Spleen (tissue), 11 donors: ENCODE results near the gene BAZ1B. TPM values are rescaled to one million over a fixed set of nuclear protein-coding genes. Genes with fewer than 3 reads are reported as not detected.
"Not testable (repeated sequence)": the region's sequence is repeated elsewhere in the genome, so short reads cannot be mapped to it uniquely, and the experiment has no call there.

Source experiments
- DNase-seq: peaks from one replicate; pipeline ENCODE4 v3.0.0-alpha.2; 2020
- H3K27ac ChIP-seq, 8 donors: fragments of 200-600 bp; sonication (generic) in 7 of 8; 1 replicate in 4 of 8; 2 replicates in 4 of 8; pipeline versions ENCODE4 v1.5.0 to v1.8.0; 2016 to 2021; ENCODE audit warnings: inconsistent platforms in 4 of 8, mild to moderate bottlenecking in 4 of 8, moderate library complexity in 1 of 8
- H3K27me3 ChIP-seq, 7 donors: fragments of 200-600 bp; sonication (generic) in 6 of 7; replicated peaks in 1 of 7; 1 replicate in 4 of 7; 2 replicates in 3 of 7; pipeline versions ENCODE4 v1.5.0 to v1.8.0; 2016 to 2021; ENCODE audit warnings: inconsistent platforms in 3 of 7, mild to moderate bottlenecking in 1 of 7
- H3K36me3 ChIP-seq, 6 donors: fragments of 200-600 bp; sonication (generic) in 5 of 6; 1 replicate in 4 of 6; 2 replicates in 2 of 6; pipeline versions ENCODE4 v1.5.0 to v1.8.0; 2016 to 2021; ENCODE audit warnings: inconsistent platforms in 2 of 6
- H3K4me1 ChIP-seq, 6 donors: fragments of 200-600 bp; sonication (generic) in 5 of 6; 1 replicate in 3 of 6; 2 replicates in 3 of 6; pipeline versions ENCODE4 v1.5.0 to v1.8.0; 2016 to 2021; ENCODE audit warnings: inconsistent platforms in 3 of 6
- H3K4me3 ChIP-seq, 8 donors: fragments of 200-600 bp; sonication (generic) in 7 of 8; 1 replicate in 4 of 8; 2 replicates in 4 of 8; pipeline versions ENCODE4 v1.5.0 to v1.8.0; 2016 to 2021; ENCODE audit warnings: inconsistent platforms in 4 of 8, mild to moderate bottlenecking in 4 of 8, moderate library complexity in 2 of 8
- H3K9me3 ChIP-seq, 8 donors: fragments of 200-600 bp; sonication (generic) in 7 of 8; 1 replicate in 4 of 8; 2 replicates in 4 of 8; pipeline versions ENCODE4 v1.5.0 to v1.8.0; 2016 to 2021; ENCODE audit warnings: inconsistent platforms in 4 of 8
- POLR2A ChIP-seq, 3 donors: fragments of 450-650 bp; IDR thresholded peaks; one replicate each; pipeline ENCODE4 v1.5.1; 2017; ENCODE audit warnings: antibody characterized with exemption in 3 of 3, mild to moderate bottlenecking in 1 of 3
- POLR2AphosphoS5 ChIP-seq, 3 donors: sonication (generic); formaldehyde crosslinking; IDR thresholded peaks; one replicate each; pipeline ENCODE4 v1.5.1; 2017; ENCODE audit warnings: antibody characterized with exemption in 3 of 3
- WGBS, 5 donors: extraction: QIAGEN DNeasy Blood & Tissue Kit in 3 of 5; methylation state at CpG; one replicate each; pipeline versions ENCODE4 v1.1.5 to v1.1.7; 2013 to 2018; 5-methylcytosine and 5-hydroxymethylcytosine counted together
- intact Hi-C: fragments of 100-400 bp; cut with DNase I; formaldehyde crosslinking; loops from one replicate; pipeline ENCODE4 v1.15.0; 2023; ENCODE audit warnings: low total_unique reads
- polyA plus RNA-seq, 3 donors: library from polyadenylated mRNA; stranded (reverse); fragments of 200-250 nt; gene quantifications; one replicate each; pipeline ENCODE4 v1.2.1, GENCODE V29; 2013
- total RNA-seq, 7 donors: library from RNA; depleted of rRNA in 3 of 7; stranded (reverse); fragments of >200 nt in 3 of 7; fragmentation: NEBNext Ultra II Directional in 4 of 7; extraction: Animal tissue kit (Norgen Biotek cat#: 25700) in 4 of 7; gene quantifications; one replicate each; pipeline versions ENCODE4 v1.1.0 to v1.2.1, GENCODE V29; 2016 to 2021
- TF ChIP-seq, protein P1 (sequence below), 11 experiments: fragments of 200-600 bp in 7 of 11; fragments of 450-650 bp in 4 of 11; sonication (generic) in 4 of 11; IDR thresholded peaks in 8 of 11; conservative IDR thresholded peaks in 3 of 11; 1 replicate in 7 of 11; 2 replicates in 4 of 11; pipeline versions ENCODE4 v1.4.0 to v1.8.0; 2016 to 2021; ENCODE audit warnings: antibody characterized with exemption in 11 of 11, inconsistent platforms in 4 of 11, mild to moderate bottlenecking in 1 of 11
- donor health status: healthy with polysubstance abuse.
- donor health status: DM: no; HTN: no; CAD: no; lungs with moderate emphysema.
- donor health status: DM: no; HTN: no; CAD: no.
- donor health status: Bipolar disorder and iron deficiency.
- donor health status: healthy.
- donor health status: DM: no; HTN: no; CAD: no.
- donor health status: DM: yes; HTN: yes; CAD: no.

BAZ1B gene
- total and polyA plus RNA-seq, 10 donors, result 9.2 to 61.4 (median 54.9) TPM

DNA sequence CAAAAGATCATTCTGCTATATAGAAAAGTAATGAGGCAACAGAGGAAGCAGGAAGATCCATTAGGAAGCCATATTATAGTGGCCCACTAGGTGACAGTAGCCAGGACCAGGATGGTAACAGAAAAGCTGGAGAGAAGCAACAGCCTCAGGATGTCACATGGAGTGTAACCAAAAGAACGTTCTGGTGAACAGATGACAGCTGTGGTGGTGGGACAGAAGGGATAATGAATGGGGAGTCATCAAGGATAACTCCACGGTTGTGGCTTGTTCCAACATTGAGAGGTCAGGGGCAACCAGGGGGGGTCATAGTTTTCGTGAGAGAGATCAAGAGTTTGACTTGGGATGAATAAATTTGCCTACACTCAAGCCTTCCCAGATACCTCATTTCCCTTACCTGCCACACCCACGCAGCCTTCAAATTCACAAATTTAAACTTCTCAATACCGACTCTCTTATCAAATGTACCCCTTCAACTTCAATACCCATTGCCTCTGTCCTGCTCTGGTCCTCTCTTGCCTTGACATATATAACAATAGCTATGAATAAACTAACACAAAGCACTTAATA is 47.0 kb upstream of the BAZ1B start:
- Histone ChIP-seq H3K27ac (no peak overlapping the region), H3K4me3 (no peak overlapping the region), H3K4me1 (peaks cover 0 to 15% (median 9%) of the 10 kb centered on the region in 6 donors), H3K27me3 (no peaks in the 10 kb centered on the region), H3K9me3 (no peaks in the 10 kb centered on the region), H3K36me3 (peaks cover 9 to 56% (median 51%) of the 10 kb centered on the region in 6 donors)
- DNase-seq, result no peak
- WGBS, 5 donors, result 72 to 87% (median 77%) methylated on average over 5 of the region's 5 CpGs
- no peak for TF ChIP-seq POLR2AphosphoS5 (IDR thresholded peaks at IDR 0.05)
- intact Hi-C loops, result no loop called here

DNA sequence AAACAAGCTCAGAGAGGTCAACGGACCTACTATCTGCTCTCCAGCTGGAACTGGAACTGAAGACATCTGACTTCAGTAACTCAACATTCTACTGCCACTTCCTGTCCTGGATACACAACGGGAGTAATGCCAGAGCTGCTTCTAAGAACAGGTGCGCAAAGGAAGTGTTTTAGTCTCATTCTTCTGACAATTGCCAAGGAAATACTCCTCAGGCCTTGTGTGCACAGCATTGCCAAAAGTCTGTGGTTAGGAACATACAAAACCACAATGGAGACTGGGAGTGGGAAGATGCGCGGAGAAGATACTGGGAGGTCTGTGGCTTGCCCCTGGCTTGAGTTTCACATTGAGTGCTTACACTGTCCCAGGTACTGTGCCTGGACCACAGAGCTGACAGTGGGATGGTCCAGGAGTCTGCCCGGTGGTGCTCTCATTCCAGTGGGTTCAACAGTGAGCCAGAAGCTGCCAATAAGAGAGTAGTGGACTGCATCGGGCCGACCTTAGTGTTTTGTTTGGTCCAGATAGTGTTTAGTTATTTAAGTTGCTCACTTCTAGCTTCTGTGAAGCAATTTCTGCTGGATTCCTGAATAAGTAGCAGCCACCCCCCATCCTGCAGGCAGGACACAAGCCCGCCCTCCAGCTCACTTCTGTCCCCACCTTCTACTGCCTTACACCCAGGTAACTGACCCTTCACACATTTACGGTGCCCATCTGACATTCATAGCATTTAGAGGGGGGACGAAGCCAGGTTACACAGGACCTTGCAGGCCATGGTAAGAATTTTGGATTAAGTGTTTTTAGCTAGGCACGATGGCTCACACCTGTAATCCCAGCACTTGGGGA is 46.0 kb upstream of the BAZ1B start:
- no peaks in the 10 kb centered on the region for H3K27me3 ChIP-seq
- H3K9me3 ChIP-seq, result no peaks in the 10 kb centered on the region
- intact Hi-C loops, result no loop called here
- peak overlapping the region in 1 of 8 donors; percentile 24 for H3K27ac ChIP-seq
- WGBS, 5 donors, result 74 to 82% (median 79%) methylated on average over 12 of the region's 12 CpGs
- peaks cover 0 to 15% (median 9%) of the 10 kb centered on the region in 6 donors for H3K4me1 ChIP-seq
- H3K4me3 ChIP-seq, result no peak overlapping the region
- peak; percentile 16 for DNase-seq
- TF ChIP-seq POLR2AphosphoS5 (IDR thresholded peaks at IDR 0.05), result no peak
- TF ChIP-seq POLR2A (IDR thresholded peaks at IDR 0.05), result no peak
- TF ChIP-seq, protein P1, sequence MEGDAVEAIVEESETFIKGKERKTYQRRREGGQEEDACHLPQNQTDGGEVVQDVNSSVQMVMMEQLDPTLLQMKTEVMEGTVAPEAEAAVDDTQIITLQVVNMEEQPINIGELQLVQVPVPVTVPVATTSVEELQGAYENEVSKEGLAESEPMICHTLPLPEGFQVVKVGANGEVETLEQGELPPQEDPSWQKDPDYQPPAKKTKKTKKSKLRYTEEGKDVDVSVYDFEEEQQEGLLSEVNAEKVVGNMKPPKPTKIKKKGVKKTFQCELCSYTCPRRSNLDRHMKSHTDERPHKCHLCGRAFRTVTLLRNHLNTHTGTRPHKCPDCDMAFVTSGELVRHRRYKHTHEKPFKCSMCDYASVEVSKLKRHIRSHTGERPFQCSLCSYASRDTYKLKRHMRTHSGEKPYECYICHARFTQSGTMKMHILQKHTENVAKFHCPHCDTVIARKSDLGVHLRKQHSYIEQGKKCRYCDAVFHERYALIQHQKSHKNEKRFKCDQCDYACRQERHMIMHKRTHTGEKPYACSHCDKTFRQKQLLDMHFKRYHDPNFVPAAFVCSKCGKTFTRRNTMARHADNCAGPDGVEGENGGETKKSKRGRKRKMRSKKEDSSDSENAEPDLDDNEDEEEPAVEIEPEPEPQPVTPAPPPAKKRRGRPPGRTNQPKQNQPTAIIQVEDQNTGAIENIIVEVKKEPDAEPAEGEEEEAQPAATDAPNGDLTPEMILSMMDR (IDR thresholded peaks at IDR 0.05 in 8 of 11, conservative IDR thresholded peaks at IDR 0.05 in 3 of 11), result no peak
- peaks cover 9 to 45% (median 40%) of the 10 kb centered on the region in 6 donors for H3K36me3 ChIP-seq

DNA sequence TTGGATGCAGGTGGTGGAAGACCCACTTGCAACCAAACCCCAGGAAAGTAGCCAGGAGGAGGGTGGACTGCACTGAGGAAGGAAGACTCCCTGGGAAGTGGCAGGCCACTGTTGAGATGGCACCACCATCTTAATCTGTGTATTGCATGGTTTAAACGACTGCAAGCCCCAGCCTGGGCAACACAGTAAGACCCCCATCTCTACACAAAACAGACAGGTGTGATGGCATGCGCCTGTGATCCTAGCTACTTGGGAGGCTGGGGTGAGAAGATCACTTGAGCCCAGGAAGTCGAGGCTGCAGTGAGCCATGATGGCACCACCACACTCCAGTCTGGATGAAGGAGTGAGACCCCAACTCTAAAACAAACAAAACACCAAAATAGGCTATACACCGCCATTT is 45.0 kb upstream of the BAZ1B start:
- Histone ChIP-seq H3K27ac (peak overlapping the region in 1 of 8 donors; percentile 1), H3K4me1 (peaks cover 0 to 15% (median 9%) of the 10 kb centered on the region in 6 donors), H3K27me3 (no peaks in the 10 kb centered on the region), H3K4me3 (no peak overlapping the region), H3K36me3 (peaks cover 5 to 36% (median 31%) of the 10 kb centered on the region in 6 donors), H3K9me3 (no peaks in the 10 kb centered on the region)
- TF ChIP-seq POLR2A (IDR thresholded peaks at IDR 0.05) (no peak), POLR2AphosphoS5 (IDR thresholded peaks at IDR 0.05) (no peak)
- TF ChIP-seq, protein P1 (IDR thresholded peaks at IDR 0.05 in 8 of 11, conservative IDR thresholded peaks at IDR 0.05 in 3 of 11), result no peak
- peak; percentile 11 for DNase-seq
- 84 to 92% (median 91%) methylated on average over 4 of the region's 4 CpGs for WGBS, 5 donors
- intact Hi-C loops, result no loop called here

DNA sequence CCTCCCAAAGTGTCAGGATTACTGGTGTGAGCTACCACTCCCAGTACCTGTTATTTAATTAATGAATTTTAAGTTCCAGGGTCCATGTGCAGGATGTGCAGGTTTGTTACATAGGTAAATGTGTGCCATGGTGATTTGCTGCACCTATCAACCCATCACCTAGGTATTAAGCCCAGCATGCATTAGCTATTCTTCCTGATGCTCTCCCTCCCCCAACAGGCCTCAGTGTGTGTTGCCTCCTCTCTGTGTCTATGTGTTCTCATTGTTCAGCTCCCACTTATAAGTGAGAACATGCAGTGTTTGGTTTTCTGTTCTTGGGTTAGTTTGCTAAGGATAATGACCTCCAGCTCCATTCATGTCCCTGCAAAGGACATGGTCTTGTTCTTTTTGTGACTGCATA is 44.3 kb upstream of the BAZ1B start:
- intact Hi-C loops, H3K27me3 ChIP-seq, H3K9me3 ChIP-seq, DNase-seq: not testable (repeated sequence)
- H3K4me3 ChIP-seq, result peak overlapping the region in 7 of 8 donors; percentile 27 to 67 (median 32)
- H3K36me3 ChIP-seq, result peaks cover 5 to 29% (median 24%) of the 10 kb centered on the region in 6 donors
- peak overlapping the region in 5 of 8 donors; percentile 56 to 75 (median 59) for H3K27ac ChIP-seq
- H3K4me1 ChIP-seq, result peaks cover 0 to 15% (median 9%) of the 10 kb centered on the region in 6 donors
